HL-60 (cell line): Measurements from ENCODE around the gene SCN5A.

Source experiments
- CTCF ChIP-seq: IDR thresholded peaks from one replicate; pipeline ENCODE4 v1.5.1; 2011; ENCODE audit warnings: low read length, control low read depth, inconsistent platforms; ENCODE audit not compliant: insufficient read depth
- GABPA ChIP-seq: IDR thresholded peaks from 2 replicates; pipeline ENCODE4 v1.6.1; 2012; ENCODE audit warnings: low read depth
- REST ChIP-seq: IDR thresholded peaks from 2 replicates; pipeline ENCODE4 v1.6.1; 2012; ENCODE audit warnings: low read depth; ENCODE audit not compliant: insufficient replicate concordance

- no peak for TF ChIP-seq CTCF
- no peak for TF ChIP-seq REST
- no peak for TF ChIP-seq GABPA
Observed at GRCh38 chr3:38522002-38522401, 127.5 kb downstream of the SCN5A start.
